ENCODE data around the gene PORCN.
"Not testable (repeated sequence)": the region's sequence is repeated elsewhere in the genome, so short reads cannot be mapped to it uniquely, and the experiment has no call there.

PORCN gene

DNA sequence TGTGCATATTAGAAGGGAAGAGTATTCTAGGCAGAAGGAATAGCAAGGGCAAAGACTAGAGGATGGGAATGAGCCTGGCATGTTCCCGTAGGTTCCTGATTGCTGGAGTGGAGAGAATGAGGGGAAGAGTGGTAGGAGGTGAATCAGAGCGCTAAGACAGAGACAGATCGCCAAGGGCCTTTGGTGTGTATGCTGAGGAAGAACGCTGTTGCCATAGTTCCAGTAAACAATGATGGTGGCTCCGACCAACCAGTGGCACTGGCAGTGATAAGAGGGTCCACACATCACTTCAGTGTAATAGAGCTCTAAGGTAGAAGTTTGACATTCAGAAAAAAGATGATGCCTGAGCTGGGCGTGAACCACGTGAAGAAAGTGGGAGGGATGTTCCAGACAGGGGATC, 31.7 kb downstream of the PORCN start:
- H3K9ac ChIP-seq, result no peak overlapping the region
- H3K36me3 ChIP-seq (ENCODE audit: control insufficient read depth, insufficient read depth, low read length), result no peaks in the 10 kb centered on the region
- H3K79me2 ChIP-seq, result no peaks in the 10 kb centered on the region
- peak overlapping the region; percentile 87 for H3K27ac ChIP-seq
- peak overlapping the region; percentile 67 for H3K4me2 ChIP-seq (ENCODE audit: low read length)
- no peak overlapping the region for H2AFZ ChIP-seq
- TF ChIP-seq, protein P1, sequence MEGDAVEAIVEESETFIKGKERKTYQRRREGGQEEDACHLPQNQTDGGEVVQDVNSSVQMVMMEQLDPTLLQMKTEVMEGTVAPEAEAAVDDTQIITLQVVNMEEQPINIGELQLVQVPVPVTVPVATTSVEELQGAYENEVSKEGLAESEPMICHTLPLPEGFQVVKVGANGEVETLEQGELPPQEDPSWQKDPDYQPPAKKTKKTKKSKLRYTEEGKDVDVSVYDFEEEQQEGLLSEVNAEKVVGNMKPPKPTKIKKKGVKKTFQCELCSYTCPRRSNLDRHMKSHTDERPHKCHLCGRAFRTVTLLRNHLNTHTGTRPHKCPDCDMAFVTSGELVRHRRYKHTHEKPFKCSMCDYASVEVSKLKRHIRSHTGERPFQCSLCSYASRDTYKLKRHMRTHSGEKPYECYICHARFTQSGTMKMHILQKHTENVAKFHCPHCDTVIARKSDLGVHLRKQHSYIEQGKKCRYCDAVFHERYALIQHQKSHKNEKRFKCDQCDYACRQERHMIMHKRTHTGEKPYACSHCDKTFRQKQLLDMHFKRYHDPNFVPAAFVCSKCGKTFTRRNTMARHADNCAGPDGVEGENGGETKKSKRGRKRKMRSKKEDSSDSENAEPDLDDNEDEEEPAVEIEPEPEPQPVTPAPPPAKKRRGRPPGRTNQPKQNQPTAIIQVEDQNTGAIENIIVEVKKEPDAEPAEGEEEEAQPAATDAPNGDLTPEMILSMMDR (IDR thresholded peaks at IDR 0.05), result no peak
- no peaks in the 10 kb centered on the region for H3K27me3 ChIP-seq (ENCODE audit: control insufficient read depth, insufficient read depth, low read length)
- peak overlapping the region; percentile 79 for H3K4me3 ChIP-seq (ENCODE audit: low read depth, low read length)
- H3K4me1 ChIP-seq, result peaks cover 4% of the 10 kb centered on the region
- no peaks in the 10 kb centered on the region for H3K9me3 ChIP-seq (ENCODE audit: control insufficient read depth, low read length)

DNA sequence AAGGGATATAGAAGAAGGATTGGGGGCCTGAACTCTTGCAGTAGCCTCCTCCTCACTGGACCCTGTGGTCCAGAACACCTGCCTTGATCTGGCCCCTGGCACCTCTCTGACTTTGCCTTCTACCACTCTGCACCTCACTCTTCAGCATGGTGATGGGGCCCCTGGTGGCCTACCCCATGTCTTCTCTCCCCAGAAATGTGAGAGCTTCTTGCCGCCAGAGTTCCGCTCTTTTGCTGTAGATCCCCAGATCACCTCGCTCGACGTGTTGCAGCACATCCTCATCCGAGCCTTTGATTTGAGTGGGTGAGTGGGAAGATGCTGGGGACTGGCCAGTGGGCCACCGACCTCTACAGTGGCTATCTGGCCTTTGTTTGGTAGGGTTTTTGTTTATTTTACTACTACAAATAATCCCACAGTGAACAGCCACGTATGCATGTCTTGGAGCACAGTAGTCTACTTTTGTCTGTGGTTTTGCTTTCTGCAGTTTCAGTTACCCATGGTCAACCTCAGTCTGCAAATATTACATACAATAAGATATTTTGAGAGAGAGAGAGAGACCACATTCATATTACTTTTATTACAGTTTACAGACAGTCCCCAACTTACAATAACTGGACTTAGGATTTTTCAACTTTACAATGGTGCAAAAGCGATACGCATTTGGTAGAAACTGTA, 32.5 kb downstream of the PORCN start:
- H2AFZ ChIP-seq, result no peak overlapping the region
- H3K4me2 ChIP-seq (ENCODE audit: low read length), result no peak overlapping the region
- no peak overlapping the region for H3K27ac ChIP-seq
- H3K9ac ChIP-seq, result no peak overlapping the region
- H3K36me3 ChIP-seq (ENCODE audit: control insufficient read depth, insufficient read depth, low read length), result no peaks in the 10 kb centered on the region
- no peaks in the 10 kb centered on the region for H3K79me2 ChIP-seq
- no peaks in the 10 kb centered on the region for H3K9me3 ChIP-seq (ENCODE audit: control insufficient read depth, low read length)
- TF ChIP-seq, protein P1 (IDR thresholded peaks at IDR 0.05), result no peak
- H3K4me1 ChIP-seq, result peaks cover 4% of the 10 kb centered on the region
- no peak overlapping the region for H3K4me3 ChIP-seq (ENCODE audit: low read depth, low read length)
- no peaks in the 10 kb centered on the region for H3K27me3 ChIP-seq (ENCODE audit: control insufficient read depth, insufficient read depth, low read length)

DNA sequence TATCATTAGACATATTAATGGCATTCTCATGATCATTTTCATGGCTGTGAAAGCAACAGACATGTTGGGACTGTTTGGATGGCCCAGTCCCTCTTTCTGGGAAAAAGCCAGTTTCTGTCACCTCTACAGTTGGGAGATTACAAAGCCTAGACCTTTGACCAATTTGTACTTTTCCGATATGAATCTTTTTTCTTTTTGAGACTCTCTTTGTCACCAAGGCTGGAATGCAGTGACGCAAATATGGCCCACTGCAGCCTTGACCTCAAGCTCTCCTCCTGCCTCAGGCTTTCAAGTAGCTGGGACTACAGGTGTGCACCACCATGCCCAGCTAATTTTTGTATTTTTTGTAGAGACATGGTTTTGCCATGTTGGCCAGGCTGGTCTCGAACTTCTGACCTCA, 40.1 kb downstream of the PORCN start:
- no peaks in the 10 kb centered on the region for H3K36me3 ChIP-seq (ENCODE audit: control insufficient read depth, insufficient read depth, low read length)
- no peaks in the 10 kb centered on the region for H3K9me3 ChIP-seq (ENCODE audit: control insufficient read depth, low read length)
- no peak overlapping the region for H3K9ac ChIP-seq
- H3K27me3 ChIP-seq (ENCODE audit: control insufficient read depth, insufficient read depth, low read length), result no peaks in the 10 kb centered on the region
- no peaks in the 10 kb centered on the region for H3K79me2 ChIP-seq
- peaks cover 5% of the 10 kb centered on the region for H3K4me1 ChIP-seq
- H2AFZ ChIP-seq, result no peak overlapping the region
- TF ChIP-seq, protein P1 (IDR thresholded peaks at IDR 0.05), result no peak
- no peak overlapping the region for H3K27ac ChIP-seq
- no peak overlapping the region for H3K4me3 ChIP-seq (ENCODE audit: low read depth, low read length)
- no peak overlapping the region for H3K4me2 ChIP-seq (ENCODE audit: low read length)

DNA sequence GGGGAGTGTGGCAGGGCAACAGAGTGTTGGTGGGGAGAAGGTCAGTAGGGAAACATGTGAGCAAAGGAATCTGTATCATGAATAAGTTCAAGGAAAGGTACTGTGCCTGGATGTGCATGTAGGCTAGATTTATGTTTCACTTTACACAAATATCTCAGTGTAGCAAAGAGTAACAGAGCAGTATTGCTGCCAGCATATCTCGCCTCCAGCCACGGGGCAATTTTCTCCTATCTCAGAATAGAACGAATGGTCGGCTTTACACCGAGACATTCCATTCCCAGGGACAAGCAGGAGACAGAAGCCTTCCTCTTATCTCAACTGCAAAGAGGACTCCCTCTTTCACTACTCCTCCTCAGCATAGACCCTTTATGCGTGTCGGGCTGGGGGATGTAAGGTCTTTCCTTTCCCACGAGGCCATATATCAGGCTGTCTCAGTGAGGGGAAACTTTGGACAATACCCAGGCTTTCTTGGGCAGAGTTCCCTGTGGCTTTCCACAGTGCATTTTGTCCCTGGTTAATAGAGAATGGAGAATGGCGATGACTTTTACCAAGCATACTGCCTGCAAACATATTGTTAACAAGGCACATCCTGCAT, 47.0 kb downstream of the PORCN start:
- not testable (repeated sequence) for H3K79me2 ChIP-seq; H3K27ac ChIP-seq; H3K4me2 ChIP-seq (ENCODE audit: low read length)

DNA sequence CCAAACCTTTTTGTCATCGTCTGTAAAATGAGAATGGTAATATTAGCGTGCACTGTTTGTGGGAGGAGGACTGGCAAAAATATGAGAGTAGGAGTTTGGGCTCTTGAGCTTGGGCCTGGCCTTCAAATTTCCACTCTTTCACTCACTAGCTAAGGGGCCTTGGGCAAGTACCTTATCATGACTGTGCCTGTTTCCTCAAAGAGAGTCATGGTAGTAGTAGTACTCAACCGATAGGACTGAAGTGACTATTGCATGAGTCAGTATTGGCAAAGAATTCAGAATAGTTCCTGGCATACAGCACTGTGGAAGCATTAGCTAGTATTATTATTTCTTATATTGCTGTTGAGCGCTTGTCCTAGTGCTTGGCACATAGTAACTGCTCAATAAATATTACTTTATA, 49.5 kb downstream of the PORCN start:
- Histone ChIP-seq H3K9ac (no peak overlapping the region), H2AFZ (no peak overlapping the region), H3K36me3 (ENCODE audit: control insufficient read depth, insufficient read depth, low read length) (no peaks in the 10 kb centered on the region), H3K9me3 (ENCODE audit: control insufficient read depth, low read length) (no peaks in the 10 kb centered on the region), H3K79me2 (no peaks in the 10 kb centered on the region), H3K27ac (no peak overlapping the region), H3K4me1 (no peaks in the 10 kb centered on the region), H3K27me3 (ENCODE audit: control insufficient read depth, insufficient read depth, low read length) (no peaks in the 10 kb centered on the region), H3K4me3 (ENCODE audit: low read depth, low read length) (no peak overlapping the region), H3K4me2 (ENCODE audit: low read length) (no peak overlapping the region)
- TF ChIP-seq, protein P1 (IDR thresholded peaks at IDR 0.05), result no peak

More for the DNA sequence above, 47.0 kb downstream of the PORCN start:
- not testable (repeated sequence) for H3K4me3 ChIP-seq (ENCODE audit: low read depth, low read length); H2AFZ ChIP-seq; H3K36me3 ChIP-seq (ENCODE audit: control insufficient read depth, insufficient read depth, low read length); H3K9ac ChIP-seq; H3K4me1 ChIP-seq; H3K9me3 ChIP-seq (ENCODE audit: control insufficient read depth, low read length); H3K27me3 ChIP-seq (ENCODE audit: control insufficient read depth, insufficient read depth, low read length)

Data from parathyroid adenoma (tissue), 2 donors.